Measurements from ENCODE around the gene GRIP1.

- TF ChIP-seq POLR2A (IDR thresholded peaks at IDR 0.05; ENCODE audit: low read depth, low read length) (no peak), POLR2AphosphoS5 (IDR thresholded peaks at IDR 0.05; ENCODE audit: low read depth, low read length) (no peak), SPI1 (IDR thresholded peaks at IDR 0.05; ENCODE audit: low read depth, low read length) (no peak), TAF1 (IDR thresholded peaks at IDR 0.05; ENCODE audit: low read depth, low read length) (no peak), PAX5 (IDR thresholded peaks at IDR 0.05; ENCODE audit: insufficient read depth, low read length, severe bottlenecking) (no peak), POU2F2 (IDR thresholded peaks at IDR 0.05; ENCODE audit: low read depth, low read length) (no peak)
These were observed 279.7 kb downstream of the GRIP1 start for GRCh38 chr12:66398931-66399910.

Measured in GM12891 (cell line).